ENCODE data around the gene TRDMT1.

TRDMT1 gene

DNA sequence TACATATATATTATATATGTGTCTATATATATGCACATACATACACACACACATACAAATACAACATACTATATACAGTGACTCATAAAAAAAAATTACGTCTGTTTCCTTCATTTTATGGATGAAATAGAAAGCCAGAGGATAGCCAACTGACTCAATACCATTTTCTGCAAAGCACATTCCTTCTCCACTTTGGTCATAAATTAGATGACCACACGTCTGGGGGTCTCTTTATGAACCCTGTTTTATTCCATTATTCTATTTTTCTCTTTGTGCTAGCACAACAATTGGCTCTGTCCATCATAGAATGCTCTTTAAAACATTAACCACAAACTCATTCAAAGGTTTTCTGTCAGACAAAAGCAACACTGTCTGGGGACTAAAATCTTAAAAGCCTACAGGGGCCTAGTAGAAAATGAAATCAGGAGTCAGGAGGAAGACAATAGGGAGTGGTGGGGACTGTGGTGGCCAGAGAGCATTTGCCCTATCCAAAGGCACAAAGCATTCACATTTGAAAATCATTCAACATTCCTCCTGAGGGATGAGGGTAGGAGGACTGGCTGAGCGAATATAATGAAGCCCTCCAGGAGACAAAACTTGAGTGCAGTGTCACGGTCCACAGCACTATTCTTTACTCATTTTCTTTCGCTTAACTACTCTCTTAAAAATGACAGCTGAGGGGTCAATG lies 76.1 kb downstream of the TRDMT1 start:
- TF ChIP-seq TAF1 (IDR thresholded peaks at IDR 0.05; ENCODE audit: borderline replicate concordance, insufficient read depth, low read length): no peak
- TF ChIP-seq FOXP2 (optimal IDR thresholded peaks at IDR 0.05; ENCODE audit: borderline replicate concordance, extremely low read depth, extremely low read length, insufficient read depth): no peak
- no peak for TF ChIP-seq SIN3A (IDR thresholded peaks at IDR 0.05; ENCODE audit: borderline replicate concordance, insufficient read depth, low read length)
- TF ChIP-seq, protein P1, sequence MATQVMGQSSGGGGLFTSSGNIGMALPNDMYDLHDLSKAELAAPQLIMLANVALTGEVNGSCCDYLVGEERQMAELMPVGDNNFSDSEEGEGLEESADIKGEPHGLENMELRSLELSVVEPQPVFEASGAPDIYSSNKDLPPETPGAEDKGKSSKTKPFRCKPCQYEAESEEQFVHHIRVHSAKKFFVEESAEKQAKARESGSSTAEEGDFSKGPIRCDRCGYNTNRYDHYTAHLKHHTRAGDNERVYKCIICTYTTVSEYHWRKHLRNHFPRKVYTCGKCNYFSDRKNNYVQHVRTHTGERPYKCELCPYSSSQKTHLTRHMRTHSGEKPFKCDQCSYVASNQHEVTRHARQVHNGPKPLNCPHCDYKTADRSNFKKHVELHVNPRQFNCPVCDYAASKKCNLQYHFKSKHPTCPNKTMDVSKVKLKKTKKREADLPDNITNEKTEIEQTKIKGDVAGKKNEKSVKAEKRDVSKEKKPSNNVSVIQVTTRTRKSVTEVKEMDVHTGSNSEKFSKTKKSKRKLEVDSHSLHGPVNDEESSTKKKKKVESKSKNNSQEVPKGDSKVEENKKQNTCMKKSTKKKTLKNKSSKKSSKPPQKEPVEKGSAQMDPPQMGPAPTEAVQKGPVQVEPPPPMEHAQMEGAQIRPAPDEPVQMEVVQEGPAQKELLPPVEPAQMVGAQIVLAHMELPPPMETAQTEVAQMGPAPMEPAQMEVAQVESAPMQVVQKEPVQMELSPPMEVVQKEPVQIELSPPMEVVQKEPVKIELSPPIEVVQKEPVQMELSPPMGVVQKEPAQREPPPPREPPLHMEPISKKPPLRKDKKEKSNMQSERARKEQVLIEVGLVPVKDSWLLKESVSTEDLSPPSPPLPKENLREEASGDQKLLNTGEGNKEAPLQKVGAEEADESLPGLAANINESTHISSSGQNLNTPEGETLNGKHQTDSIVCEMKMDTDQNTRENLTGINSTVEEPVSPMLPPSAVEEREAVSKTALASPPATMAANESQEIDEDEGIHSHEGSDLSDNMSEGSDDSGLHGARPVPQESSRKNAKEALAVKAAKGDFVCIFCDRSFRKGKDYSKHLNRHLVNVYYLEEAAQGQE (IDR thresholded peaks at IDR 0.05; ENCODE audit: insufficient read depth in 1 of 2, low read depth in 2 of 2, low read length in 2 of 2): no peak
- TF ChIP-seq POLR2AphosphoS5 (IDR thresholded peaks at IDR 0.05; ENCODE audit: low read depth, low read length): no peak

DNA sequence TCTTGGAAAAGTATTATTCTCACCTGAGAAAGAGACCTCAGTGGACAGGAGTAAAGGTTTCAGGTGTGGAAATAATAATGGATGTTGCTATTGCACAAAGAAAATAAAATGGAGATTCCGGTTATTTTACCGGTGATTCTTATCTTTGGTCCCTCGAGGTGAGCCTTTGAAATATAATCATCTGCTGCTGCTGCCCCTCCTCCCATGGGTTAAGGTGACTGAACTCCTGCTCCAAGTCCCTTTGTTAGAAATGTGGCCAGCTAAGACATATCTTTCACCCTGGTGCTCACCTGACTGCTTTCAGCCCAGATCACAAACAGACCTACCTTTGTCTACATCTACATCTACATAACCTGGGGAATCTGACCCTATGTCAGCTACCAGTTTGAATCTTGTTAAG lies 77.5 kb downstream of the TRDMT1 start:
- TF ChIP-seq POLR2AphosphoS5 (IDR thresholded peaks at IDR 0.05; ENCODE audit: low read depth, low read length) (no peak), FOXP2 (optimal IDR thresholded peaks at IDR 0.05; ENCODE audit: borderline replicate concordance, extremely low read depth, extremely low read length, insufficient read depth) (no peak), TAF1 (IDR thresholded peaks at IDR 0.05; ENCODE audit: borderline replicate concordance, insufficient read depth, low read length) (no peak), SIN3A (IDR thresholded peaks at IDR 0.05; ENCODE audit: borderline replicate concordance, insufficient read depth, low read length) (no peak)
- TF ChIP-seq, protein P1 (IDR thresholded peaks at IDR 0.05; ENCODE audit: insufficient read depth in 1 of 2, low read depth in 2 of 2, low read length in 2 of 2): no peak

DNA sequence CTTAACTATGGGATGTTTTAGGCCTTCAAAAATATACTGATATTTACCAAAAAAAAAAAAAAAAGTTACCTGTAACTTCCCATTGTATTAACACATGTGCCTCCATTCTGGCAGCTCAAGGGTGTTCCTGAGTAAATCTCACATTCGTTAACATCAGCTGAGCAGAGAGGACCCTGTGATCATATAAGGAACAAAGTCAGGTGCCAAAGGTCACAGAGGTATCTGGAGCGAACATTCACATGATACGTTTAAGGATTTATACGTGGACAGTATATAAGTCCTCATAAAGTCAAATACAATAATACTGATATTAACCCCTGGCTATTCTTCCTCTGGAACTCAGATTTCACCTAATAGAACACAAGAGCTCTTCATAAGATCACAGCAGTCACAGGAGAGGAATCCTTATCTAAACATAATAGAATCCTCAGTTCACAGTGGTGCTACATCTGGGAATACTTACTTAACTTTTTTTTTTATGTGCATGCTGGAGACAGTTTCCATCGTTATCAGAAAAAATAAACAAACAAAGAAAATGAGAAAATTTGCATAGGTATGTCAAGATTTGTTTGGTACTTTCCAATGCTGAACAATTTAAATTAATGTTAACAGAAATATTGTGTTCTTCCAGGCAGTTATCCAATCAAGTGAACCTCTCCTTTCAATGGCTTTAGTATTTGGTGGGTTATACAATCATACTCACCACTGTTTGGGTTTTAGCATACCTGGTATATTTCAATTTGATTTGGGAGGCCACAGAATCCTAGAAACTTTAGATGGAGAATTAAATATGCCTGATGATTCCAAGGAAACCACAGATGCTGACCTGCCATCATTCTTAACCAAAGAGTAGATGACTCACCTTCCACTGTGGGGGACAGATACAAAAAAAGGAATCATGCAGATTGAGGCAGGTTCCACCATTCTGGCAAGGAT lies 78.5 kb downstream of the TRDMT1 start:
- TF ChIP-seq TAF1 (IDR thresholded peaks at IDR 0.05; ENCODE audit: borderline replicate concordance, insufficient read depth, low read length): no peak
- no peak for TF ChIP-seq POLR2AphosphoS5 (IDR thresholded peaks at IDR 0.05; ENCODE audit: low read depth, low read length)
- TF ChIP-seq SIN3A (IDR thresholded peaks at IDR 0.05; ENCODE audit: borderline replicate concordance, insufficient read depth, low read length): no peak
- TF ChIP-seq FOXP2 (optimal IDR thresholded peaks at IDR 0.05; ENCODE audit: borderline replicate concordance, extremely low read depth, extremely low read length, insufficient read depth): no peak
- TF ChIP-seq, protein P1 (IDR thresholded peaks at IDR 0.05; ENCODE audit: insufficient read depth in 1 of 2, low read depth in 2 of 2, low read length in 2 of 2): no peak

DNA sequence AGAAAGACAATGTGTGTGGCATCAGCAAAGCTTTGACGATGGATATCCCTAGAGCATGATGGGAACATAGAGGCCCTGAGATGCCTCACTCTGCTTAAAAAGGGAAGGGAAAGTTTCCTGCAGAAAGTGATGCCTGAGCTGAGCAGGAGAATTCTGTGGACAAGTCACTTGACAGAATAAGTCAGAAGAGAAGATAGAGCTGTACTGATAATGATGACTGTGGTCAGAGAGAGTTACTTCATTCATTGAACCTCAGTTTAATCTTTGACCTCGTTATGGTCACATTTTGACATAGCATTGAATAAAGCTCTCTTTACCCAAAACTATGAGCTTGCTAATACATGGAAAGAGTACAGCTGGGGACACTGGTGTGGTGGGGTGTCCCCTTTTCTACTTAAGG lies 79.4 kb downstream of the TRDMT1 start:
- TF ChIP-seq SIN3A (IDR thresholded peaks at IDR 0.05; ENCODE audit: borderline replicate concordance, insufficient read depth, low read length) (no peak), POLR2AphosphoS5 (IDR thresholded peaks at IDR 0.05; ENCODE audit: low read depth, low read length) (no peak), FOXP2 (optimal IDR thresholded peaks at IDR 0.05; ENCODE audit: borderline replicate concordance, extremely low read depth, extremely low read length, insufficient read depth) (no peak), TAF1 (IDR thresholded peaks at IDR 0.05; ENCODE audit: borderline replicate concordance, insufficient read depth, low read length) (no peak)
- TF ChIP-seq, protein P1 (IDR thresholded peaks at IDR 0.05; ENCODE audit: insufficient read depth in 1 of 2, low read depth in 2 of 2, low read length in 2 of 2): no peak

Data from PFSK-1 (cell line).